K562 (cell line): ENCODE measurements around the gene MC5R. TPM values are rescaled to one million over a fixed set of nuclear protein-coding genes. Genes with fewer than 3 reads are reported as not detected.

ENCODE experiments used
- FOS ChIP-seq: IDR thresholded peaks from 3 replicates; pipeline ENCODE4 v1.6.1; 2011; ENCODE audit not compliant: insufficient read length; ENCODE audit errors: extremely low read depth
- HDAC3 ChIP-seq: fragments of 450-650 bp; IDR thresholded peaks from 2 replicates; pipeline ENCODE4 v1.6.1; 2018; ENCODE audit warnings: borderline replicate concordance, mild to moderate bottlenecking, moderate library complexity; ENCODE audit not compliant: partially characterized antibody
- HNRNPK ChIP-seq: fragments of 200-400 bp; formaldehyde crosslinking; IDR thresholded peaks from one replicate; pipeline ENCODE4 v1.6.1; 2018; ENCODE audit warnings: mild to moderate bottlenecking, low read depth, low read length; ENCODE audit not compliant: poor library complexity, severe bottlenecking
- PHB ChIP-seq: fragments of 250-450 bp; sonication (Bioruptor Pico); IDR thresholded peaks from 2 replicates; pipeline ENCODE4 v1.5.0; 2021
- PHF8 ChIP-seq: fragments of 200-600 bp; sonication (generic); IDR thresholded peaks from 2 replicates; pipeline ENCODE4 v1.6.1; 2012; ENCODE audit warnings: mixed run types, mild to moderate bottlenecking, inconsistent platforms, low read length, moderate library complexity, borderline replicate concordance
- POLR2AphosphoS5 ChIP-seq: IDR thresholded peaks from 2 replicates; pipeline ENCODE4 v1.6.1; 2011; ENCODE audit warnings: mild to moderate bottlenecking, low read depth, low read length, moderate library complexity; ENCODE audit not compliant: control insufficient read depth, insufficient read depth
- TAL1 ChIP-seq: fragments of 450-650 bp; IDR thresholded peaks from 2 replicates; pipeline ENCODE4 v1.6.1; 2016; ENCODE audit warnings: mild to moderate bottlenecking
- TRIM24 ChIP-seq, 2 experiments: fragments of 450-650 bp; IDR thresholded peaks; 2 replicates each; pipeline ENCODE4 v1.6.1; 2016
- ZNF3 ChIP-seq: fragments of 250-450 bp; sonication (Bioruptor Pico); IDR thresholded peaks from 2 replicates; pipeline ENCODE4 v1.5.0; 2021; ENCODE audit warnings: mild to moderate bottlenecking, moderate library complexity
- ZNF507 ChIP-seq: conservative IDR thresholded peaks from 2 replicates; pipeline ENCODE4 v1.6.1; 2017; ENCODE audit warnings: missing genetic modification characterization, missing compliant biosample characterization
- polyA plus RNA-seq, 8 experiments: library from polyadenylated mRNA; depleted of rRNA in 4 of 8; stranded (reverse) in 5 of 8; unstranded in 3 of 8; fragments of >200 nt; fragmentation: Nextera tagmentation in 2 of 8; fragmentation: Illumina TruSeq in 1 of 8; extraction: Ambion mirVana in 2 of 8; extraction: Trizol in 1 of 8; gene quantifications; 2 replicates each; pipeline versions ENCODE4 v1.2.1 to v1.2.3, GENCODE V29; 2011 to 2014; ENCODE audit warnings: inconsistent platforms in 1 of 8, missing spikeins in 1 of 8
- total RNA-seq, 7 experiments: library from RNA; depleted of rRNA in 6 of 7; stranded (reverse); fragments of >200 nt in 6 of 7; fragmentation: Illumina TruSeq in 2 of 7; extraction: Trizol in 2 of 7; gene quantifications; 2 replicates each; pipeline versions ENCODE4 v1.2.1 to v1.2.3, GENCODE V29; 2011 to 2021; ENCODE audit warnings: low replicate concordance in 1 of 7
- TF ChIP-seq, protein P1 (sequence below): sonication (generic); formaldehyde crosslinking; IDR thresholded peaks from 2 replicates; pipeline ENCODE4 v1.8.1; 2023; ENCODE audit warnings: mild to moderate bottlenecking, missing genetic modification reagents
- TF ChIP-seq, protein P2 (sequence below), 2 experiments: fragments of 450-650 bp; formaldehyde crosslinking in 1 of 2; IDR thresholded peaks; 2 replicates each; pipeline versions ENCODE4 v1.4.0 to v1.6.1; 2014 to 2020; ENCODE audit warnings: mild to moderate bottlenecking in 2 of 2, borderline replicate concordance in 1 of 2, low read depth in 1 of 2
- TF ChIP-seq, protein P3 (sequence below): fragments of 450-650 bp; formaldehyde crosslinking; IDR thresholded peaks from 2 replicates; pipeline ENCODE4 v1.4.0; 2022; ENCODE audit warnings: missing genetic modification characterization
- TF ChIP-seq, protein P4 (sequence below): fragments of 200-800 bp; sonication (Bioruptor generic); IDR thresholded peaks from 2 replicates; pipeline ENCODE4 v1.6.1; 2017; ENCODE audit warnings: missing genetic modification characterization, missing compliant biosample characterization

MC5R gene
- total and polyA plus RNA-seq, 9 of the 15 experiments (the other 6 are each of a cell fraction or from before 2014, with no cell fraction given), result not detected

DNA sequence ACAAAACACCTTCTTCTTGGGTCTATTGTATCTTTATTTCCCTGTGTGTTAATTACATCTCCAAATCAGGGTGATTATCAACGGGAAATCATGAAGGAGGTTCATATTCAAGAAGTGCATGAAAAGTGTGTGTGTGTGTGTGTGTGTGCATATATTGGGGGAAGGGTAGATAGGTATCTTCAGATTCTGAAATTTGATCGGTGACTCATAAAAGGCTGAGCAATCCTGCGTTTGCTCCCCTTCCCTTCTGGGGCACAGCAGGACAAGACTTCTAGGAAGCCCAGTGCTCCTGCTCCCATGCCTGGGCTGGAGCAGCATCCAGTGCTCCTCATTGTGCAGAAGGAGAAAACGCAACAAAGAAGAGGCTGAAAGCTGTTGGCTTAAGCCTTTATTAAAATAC, 25.8 kb downstream of the MC5R start (continued):
- TF ChIP-seq, protein P1, sequence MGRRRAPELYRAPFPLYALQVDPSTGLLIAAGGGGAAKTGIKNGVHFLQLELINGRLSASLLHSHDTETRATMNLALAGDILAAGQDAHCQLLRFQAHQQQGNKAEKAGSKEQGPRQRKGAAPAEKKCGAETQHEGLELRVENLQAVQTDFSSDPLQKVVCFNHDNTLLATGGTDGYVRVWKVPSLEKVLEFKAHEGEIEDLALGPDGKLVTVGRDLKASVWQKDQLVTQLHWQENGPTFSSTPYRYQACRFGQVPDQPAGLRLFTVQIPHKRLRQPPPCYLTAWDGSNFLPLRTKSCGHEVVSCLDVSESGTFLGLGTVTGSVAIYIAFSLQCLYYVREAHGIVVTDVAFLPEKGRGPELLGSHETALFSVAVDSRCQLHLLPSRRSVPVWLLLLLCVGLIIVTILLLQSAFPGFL, result no peak
- TF ChIP-seq HDAC3 (no peak), HNRNPK (no peak), TAL1 (no peak), PHF8 (no peak), POLR2AphosphoS5 (no peak), TRIM24 (IDR thresholded peaks at IDR 0.05) (no peak), ZNF3 (CRISPR knock-in tag) (no peak), FOS (no peak), PHB (CRISPR knock-in tag) (no peak), ZNF507 (no peak)
- TF ChIP-seq, protein P2, sequence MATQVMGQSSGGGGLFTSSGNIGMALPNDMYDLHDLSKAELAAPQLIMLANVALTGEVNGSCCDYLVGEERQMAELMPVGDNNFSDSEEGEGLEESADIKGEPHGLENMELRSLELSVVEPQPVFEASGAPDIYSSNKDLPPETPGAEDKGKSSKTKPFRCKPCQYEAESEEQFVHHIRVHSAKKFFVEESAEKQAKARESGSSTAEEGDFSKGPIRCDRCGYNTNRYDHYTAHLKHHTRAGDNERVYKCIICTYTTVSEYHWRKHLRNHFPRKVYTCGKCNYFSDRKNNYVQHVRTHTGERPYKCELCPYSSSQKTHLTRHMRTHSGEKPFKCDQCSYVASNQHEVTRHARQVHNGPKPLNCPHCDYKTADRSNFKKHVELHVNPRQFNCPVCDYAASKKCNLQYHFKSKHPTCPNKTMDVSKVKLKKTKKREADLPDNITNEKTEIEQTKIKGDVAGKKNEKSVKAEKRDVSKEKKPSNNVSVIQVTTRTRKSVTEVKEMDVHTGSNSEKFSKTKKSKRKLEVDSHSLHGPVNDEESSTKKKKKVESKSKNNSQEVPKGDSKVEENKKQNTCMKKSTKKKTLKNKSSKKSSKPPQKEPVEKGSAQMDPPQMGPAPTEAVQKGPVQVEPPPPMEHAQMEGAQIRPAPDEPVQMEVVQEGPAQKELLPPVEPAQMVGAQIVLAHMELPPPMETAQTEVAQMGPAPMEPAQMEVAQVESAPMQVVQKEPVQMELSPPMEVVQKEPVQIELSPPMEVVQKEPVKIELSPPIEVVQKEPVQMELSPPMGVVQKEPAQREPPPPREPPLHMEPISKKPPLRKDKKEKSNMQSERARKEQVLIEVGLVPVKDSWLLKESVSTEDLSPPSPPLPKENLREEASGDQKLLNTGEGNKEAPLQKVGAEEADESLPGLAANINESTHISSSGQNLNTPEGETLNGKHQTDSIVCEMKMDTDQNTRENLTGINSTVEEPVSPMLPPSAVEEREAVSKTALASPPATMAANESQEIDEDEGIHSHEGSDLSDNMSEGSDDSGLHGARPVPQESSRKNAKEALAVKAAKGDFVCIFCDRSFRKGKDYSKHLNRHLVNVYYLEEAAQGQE (IDR thresholded peaks at IDR 0.05; ENCODE audit: borderline replicate concordance), result no peak
- TF ChIP-seq, protein P2 (CRISPR knock-in tag; IDR thresholded peaks at IDR 0.05; ENCODE audit: low read depth), result no peak
- TF ChIP-seq, protein P3, sequence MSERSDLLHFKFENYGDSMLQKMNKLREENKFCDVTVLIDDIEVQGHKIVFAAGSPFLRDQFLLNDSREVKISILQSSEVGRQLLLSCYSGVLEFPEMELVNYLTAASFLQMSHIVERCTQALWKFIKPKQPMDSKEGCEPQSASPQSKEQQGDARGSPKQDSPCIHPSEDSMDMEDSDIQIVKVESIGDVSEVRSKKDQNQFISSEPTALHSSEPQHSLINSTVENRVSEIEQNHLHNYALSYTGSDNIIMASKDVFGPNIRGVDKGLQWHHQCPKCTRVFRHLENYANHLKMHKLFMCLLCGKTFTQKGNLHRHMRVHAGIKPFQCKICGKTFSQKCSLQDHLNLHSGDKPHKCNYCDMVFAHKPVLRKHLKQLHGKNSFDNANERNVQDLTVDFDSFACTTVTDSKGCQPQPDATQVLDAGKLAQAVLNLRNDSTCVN (CRISPR knock-in tag), result no peak
- TF ChIP-seq, protein P4, sequence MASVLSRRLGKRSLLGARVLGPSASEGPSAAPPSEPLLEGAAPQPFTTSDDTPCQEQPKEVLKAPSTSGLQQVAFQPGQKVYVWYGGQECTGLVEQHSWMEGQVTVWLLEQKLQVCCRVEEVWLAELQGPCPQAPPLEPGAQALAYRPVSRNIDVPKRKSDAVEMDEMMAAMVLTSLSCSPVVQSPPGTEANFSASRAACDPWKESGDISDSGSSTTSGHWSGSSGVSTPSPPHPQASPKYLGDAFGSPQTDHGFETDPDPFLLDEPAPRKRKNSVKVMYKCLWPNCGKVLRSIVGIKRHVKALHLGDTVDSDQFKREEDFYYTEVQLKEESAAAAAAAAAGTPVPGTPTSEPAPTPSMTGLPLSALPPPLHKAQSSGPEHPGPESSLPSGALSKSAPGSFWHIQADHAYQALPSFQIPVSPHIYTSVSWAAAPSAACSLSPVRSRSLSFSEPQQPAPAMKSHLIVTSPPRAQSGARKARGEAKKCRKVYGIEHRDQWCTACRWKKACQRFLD (CRISPR knock-in tag), result no peak
- TF ChIP-seq, all 486 proteins: peak for 0
